Measurements from ENCODE around the gene EXOC4.

Gene EXOC4

GRCh38 chr7:133682364-133683181 is 429.7 kb downstream of the EXOC4 start:
- no peak for DNase-seq

- no peak for DNase-seq
Measured at GRCh38 chr7:133683182-133683454, 430.2 kb downstream of the EXOC4 start.

- DNase-seq, result no peak
Measured at GRCh38 chr7:133688483-133689239, 435.8 kb downstream of the EXOC4 start.

GRCh38 chr7:133690740-133691139 is 437.9 kb downstream of the EXOC4 start:
- no peak for DNase-seq

- DNase-seq, result no peak
Measured at GRCh38 chr7:133691727-133692610, 439.1 kb downstream of the EXOC4 start.

- DNase-seq, result no peak
Measured at GRCh38 chr7:133693281-133693680, 440.4 kb downstream of the EXOC4 start.

- DNase-seq, result no peak
Measured at GRCh38 chr7:133696056-133696455, 443.2 kb downstream of the EXOC4 start.

GRCh38 chr7:133697585-133697984 is 444.7 kb downstream of the EXOC4 start:
- no peak for DNase-seq

GRCh38 chr7:133698127-133698526 is 445.2 kb downstream of the EXOC4 start:
- no peak for DNase-seq

- DNase-seq, result no peak
Measured at GRCh38 chr7:133699386-133699785, 446.5 kb downstream of the EXOC4 start.

GRCh38 chr7:133702078-133702477 is 449.2 kb downstream of the EXOC4 start:
- no peak for DNase-seq

GRCh38 chr7:133702960-133703359 is 450.1 kb downstream of the EXOC4 start:
- DNase-seq, result no peak

- DNase-seq, result no peak
Measured at GRCh38 chr7:133703547-133703946, 450.7 kb downstream of the EXOC4 start.

- DNase-seq, result no peak
Measured at GRCh38 chr7:133704453-133704852, 451.6 kb downstream of the EXOC4 start.

GRCh38 chr7:133705596-133705995 is 452.7 kb downstream of the EXOC4 start:
- DNase-seq, result no peak

GRCh38 chr7:133706016-133706415 is 453.1 kb downstream of the EXOC4 start:
- no peak for DNase-seq

GRCh38 chr7:133709036-133709880 is 456.4 kb downstream of the EXOC4 start:
- no peak for DNase-seq

GRCh38 chr7:133712544-133712943 is 459.7 kb downstream of the EXOC4 start:
- no peak for DNase-seq

GRCh38 chr7:133714654-133715053 is 461.8 kb downstream of the EXOC4 start:
- no peak for DNase-seq

- no peak for DNase-seq
Measured at GRCh38 chr7:133718131-133718530, 465.3 kb downstream of the EXOC4 start.

GRCh38 chr7:133723044-133723443 is 470.2 kb downstream of the EXOC4 start:
- no peak for DNase-seq

GRCh38 chr7:133724148-133724547 is 471.3 kb downstream of the EXOC4 start:
- DNase-seq, result no peak

- DNase-seq, result no peak
Measured at GRCh38 chr7:133724694-133725093, 471.8 kb downstream of the EXOC4 start.
